IMR-90 (cell line): ENCODE results near the gene ALG6. TPM values are rescaled to one million over a fixed set of nuclear protein-coding genes. Genes with fewer than 3 reads are reported as not detected.

ENCODE experiments used
- ATAC-seq: fragments of 200-7000 bp; cut with Tn5 transposase; 2 replicates; pipeline ENCODE4 v1.9.1; 2020; ENCODE audit warnings: low read depth, mild to moderate bottlenecking, moderate library complexity
- BruUV-seq: library from RNA; stranded (reverse); fragments of 400-500 nt; replicated peaks from 2 replicates; lab custom pipeline; 2021; lab: Mats Ljungman, UMichigan
- CTCF ChIA-PET: fragments of 300-600 bp; formaldehyde crosslinking; extraction: SDS; loops from one replicate; lab custom pipeline; 2021; ENCODE audit warnings: antibody characterized with exemption; lab: Yijun Ruan, JAX
- POLR2A ChIA-PET: fragments of 300-600 bp; sonication (Branson Sonifier 250); formaldehyde crosslinking; loops from one replicate; lab custom pipeline; 2022; ENCODE audit warnings: antibody characterized with exemption; ENCODE audit not compliant: unreplicated experiment; lab: Charles Lee
- DNase-seq: peaks from one replicate; pipeline ENCODE4 v3.0.0; 2013
- H2AFZ ChIP-seq: replicated peaks from 2 replicates; pipeline ENCODE3; 2013; ENCODE audit warnings: low read length, mild to moderate bottlenecking; ENCODE audit not compliant: poor library complexity
- H2AK5ac ChIP-seq: 2 replicates; pipeline ENCODE4 v1.6.1; 2013; ENCODE audit warnings: low read depth, low read length, inconsistent platforms
- H2AK9ac ChIP-seq: replicated peaks from 2 replicates; pipeline ENCODE3; 2013; ENCODE audit warnings: mild to moderate bottlenecking, low read depth, low read length, moderate library complexity; ENCODE audit not compliant: poor library complexity
- H2BK120ac ChIP-seq: 2 replicates; pipeline ENCODE4 v1.6.1; 2013; ENCODE audit warnings: low read depth, low read length, inconsistent platforms
- H2BK15ac ChIP-seq: 3 replicates; pipeline ENCODE4 v1.6.1; 2013; ENCODE audit warnings: low read depth, low read length, inconsistent platforms
- H2BK20ac ChIP-seq: 2 replicates; pipeline ENCODE4 v1.6.1; 2013; ENCODE audit warnings: low read depth, mild to moderate bottlenecking, inconsistent platforms, low read length, moderate library complexity
- H2BK5ac ChIP-seq: 2 replicates; pipeline ENCODE4 v1.6.1; 2013; ENCODE audit warnings: mild to moderate bottlenecking, low read depth, low read length, inconsistent platforms; ENCODE audit not compliant: poor library complexity, severe bottlenecking
- H3K14ac ChIP-seq: replicated peaks from 2 replicates; pipeline ENCODE4 v1.6.1; 2013; ENCODE audit warnings: low read depth, low read length, inconsistent platforms
- H3K18ac ChIP-seq: 2 replicates; pipeline ENCODE4 v1.6.1; 2013; ENCODE audit warnings: low read depth, low read length, control low read depth
- H3K23ac ChIP-seq: 2 replicates; pipeline ENCODE4 v1.6.1; 2013; ENCODE audit warnings: low read depth, low read length, inconsistent platforms
- H3K27ac ChIP-seq: 2 replicates; pipeline ENCODE4 v1.5.1; 2013; ENCODE audit warnings: mild to moderate bottlenecking, control low read depth, low read length; ENCODE audit not compliant: insufficient read depth
- H3K27me3 ChIP-seq: 2 replicates; pipeline ENCODE4 v1.6.1; 2013; ENCODE audit warnings: low read length; ENCODE audit not compliant: control insufficient read depth, insufficient read depth
- H3K36me3 ChIP-seq: 2 replicates; pipeline ENCODE4 v1.6.1; 2013; ENCODE audit warnings: low read length, mixed read lengths; ENCODE audit not compliant: control insufficient read depth, insufficient read depth
- H3K4ac ChIP-seq: 2 replicates; pipeline ENCODE4 v1.6.1; 2013; ENCODE audit warnings: low read depth, low read length, inconsistent platforms
- H3K4me1 ChIP-seq: 2 replicates; pipeline ENCODE4 v1.6.1; 2013; ENCODE audit warnings: low read length, mixed read lengths; ENCODE audit not compliant: control insufficient read depth, insufficient read depth
- H3K4me2 ChIP-seq: 2 replicates; pipeline ENCODE4 v1.6.1; 2013; ENCODE audit warnings: low read depth, mild to moderate bottlenecking, control low read depth, low read length, moderate library complexity
- H3K4me3 ChIP-seq: 2 replicates; pipeline ENCODE4 v1.5.1; 2013; ENCODE audit warnings: low read depth, mild to moderate bottlenecking, control low read depth, low read length, moderate library complexity; ENCODE audit not compliant: insufficient read depth
- H3K56ac ChIP-seq: 2 replicates; pipeline ENCODE4 v1.6.1; 2013; ENCODE audit warnings: low read length, inconsistent platforms; ENCODE audit not compliant: insufficient read depth; ENCODE audit errors: extremely low read depth
- H3K79me1 ChIP-seq, 2 experiments: 2 replicates each; pipeline ENCODE4 v1.6.1; 2013; ENCODE audit warnings: low read length in 2 of 2, inconsistent platforms in 1 of 2, low read depth in 1 of 2
- H3K9ac ChIP-seq: 2 replicates; pipeline ENCODE4 v1.6.1; 2013; ENCODE audit warnings: low read depth, low read length, control low read depth
- H3K9me1 ChIP-seq: 2 replicates; pipeline ENCODE4 v1.6.1; 2013; ENCODE audit warnings: low read length, inconsistent platforms; ENCODE audit not compliant: insufficient read depth
- H3K9me3 ChIP-seq: 2 replicates; pipeline ENCODE4 v1.6.1; 2013; ENCODE audit warnings: low read length; ENCODE audit not compliant: control insufficient read depth, insufficient read depth
- H4K20me1 ChIP-seq: 2 replicates; pipeline ENCODE4 v1.6.1; 2013; ENCODE audit warnings: low read length, inconsistent platforms; ENCODE audit not compliant: insufficient read depth
- H4K5ac ChIP-seq: 2 replicates; pipeline ENCODE4 v1.6.1; 2013; ENCODE audit warnings: mild to moderate bottlenecking, low read depth, low read length, control low read depth
- H4K8ac ChIP-seq, 2 experiments: 2 replicates each; pipeline ENCODE4 v1.6.1; 2013; ENCODE audit warnings: low read depth in 2 of 2, low read length in 2 of 2, control low read depth in 1 of 2, inconsistent platforms in 1 of 2
- H4K91ac ChIP-seq: 2 replicates; pipeline ENCODE4 v1.6.1; 2013; ENCODE audit warnings: low read depth, low read length, inconsistent platforms; ENCODE audit not compliant: insufficient read depth
- BHLHE40 ChIP-seq: fragments of 150-350 bp; IDR thresholded peaks from 2 replicates; pipeline ENCODE4 v1.6.1; 2016; ENCODE audit warnings: mild to moderate bottlenecking, low read depth, low read length
- CEBPB ChIP-seq: IDR thresholded peaks from 2 replicates; pipeline ENCODE4 v1.6.1; 2012; ENCODE audit warnings: low read depth, low read length, improper control_type of control experiment
- CHD1 ChIP-seq: IDR thresholded peaks from 2 replicates; pipeline ENCODE4 v1.6.1; 2012; ENCODE audit warnings: low read depth, low read length, improper control_type of control experiment
- CTCF ChIP-seq: conservative IDR thresholded peaks from 2 replicates; pipeline ENCODE4 v1.5.1; 2012; ENCODE audit warnings: mild to moderate bottlenecking, low read depth, low read length, improper control_type of control experiment
- ELK1 ChIP-seq: fragments of 150-350 bp; IDR thresholded peaks from 2 replicates; pipeline ENCODE4 v1.6.1; 2016; ENCODE audit warnings: low read depth, mild to moderate bottlenecking, low read length, moderate library complexity, borderline replicate concordance
- FOS ChIP-seq: fragments of 150-350 bp; IDR thresholded peaks from 2 replicates; pipeline ENCODE4 v1.6.1; 2016; ENCODE audit warnings: low read depth, low read length
- MAFK ChIP-seq: IDR thresholded peaks from 2 replicates; pipeline ENCODE4 v1.6.1; 2012; ENCODE audit warnings: low read depth, low read length, improper control_type of control experiment
- MAZ ChIP-seq: IDR thresholded peaks from 2 replicates; pipeline ENCODE4 v1.6.1; 2012; ENCODE audit warnings: low read depth, mild to moderate bottlenecking, low read length, improper control_type of control experiment, moderate library complexity, borderline replicate concordance
- MXI1 ChIP-seq: IDR thresholded peaks from 2 replicates; pipeline ENCODE4 v1.6.1; 2012; ENCODE audit warnings: low read depth, mild to moderate bottlenecking, low read length, moderate library complexity, borderline replicate concordance
- NFE2L2 ChIP-seq: fragments of 150-350 bp; IDR thresholded peaks from 2 replicates; pipeline ENCODE4 v1.6.1; 2016; ENCODE audit warnings: low read depth, mild to moderate bottlenecking, low read length
- POLR2A ChIP-seq: IDR thresholded peaks from 2 replicates; pipeline ENCODE4 v1.6.1; 2012; ENCODE audit warnings: mild to moderate bottlenecking, low read depth, low read length
- RAD21 ChIP-seq: IDR thresholded peaks from 2 replicates; pipeline ENCODE4 v1.6.1; 2012; ENCODE audit warnings: low read length, improper control_type of control experiment
- RCOR1 ChIP-seq: IDR thresholded peaks from 2 replicates; pipeline ENCODE4 v1.6.1; 2012; ENCODE audit warnings: mild to moderate bottlenecking, low read length, improper control_type of control experiment; ENCODE audit not compliant: insufficient replicate concordance
- RFX5 ChIP-seq: IDR thresholded peaks from 2 replicates; pipeline ENCODE4 v1.8.0; 2012; ENCODE audit warnings: low read depth, mild to moderate bottlenecking, low read length, moderate library complexity
- SMC3 ChIP-seq: fragments of 150-350 bp; IDR thresholded peaks from 2 replicates; pipeline ENCODE4 v1.6.1; 2016; ENCODE audit warnings: low read depth, mild to moderate bottlenecking, antibody characterized with exemption, low read length, moderate library complexity
- USF2 ChIP-seq: fragments of 150-350 bp; IDR thresholded peaks from 2 replicates; pipeline ENCODE4 v1.6.1; 2017; ENCODE audit warnings: mild to moderate bottlenecking, antibody characterized with exemption, low read length, low read depth
- WGBS, 2 experiments: methylation state at CpG; one replicate each; pipeline versions ENCODE4 v1.1.5 to v1.1.7; 2013; ENCODE audit warnings: missing lambda C conversion rate in 2 of 2; ENCODE audit not compliant: insufficient read length in 1 of 2; ENCODE audit errors: extremely low coverage in 2 of 2; 5-methylcytosine and 5-hydroxymethylcytosine counted together
- dilution Hi-C: fragments of 300-500 bp; cut with HindIII; formaldehyde crosslinking; loops from one replicate; pipeline ENCODE4 v1.14.3; 2018; ENCODE audit warnings: low sequenced_read_pairs; ENCODE audit not compliant: unreplicated experiment
- in situ Hi-C: fragments of 300-500 bp; cut with MboI; formaldehyde crosslinking; loops from 3 replicates; pipeline ENCODE4 v1.14.3; 2019; ENCODE audit warnings: low sequenced_read_pairs, inconsistent platforms, mixed read lengths
- intact Hi-C: fragments of 100-400 bp; cut with micrococcal nuclease; formaldehyde crosslinking; loops from 2 replicates; pipeline ENCODE4 v1.10.0; 2022
- polyA plus RNA-seq, 3 experiments: library from polyadenylated mRNA; depleted of rRNA; stranded (reverse); fragments of >200 nt; gene quantifications; 2 replicates each; pipeline ENCODE4 v1.2.3, GENCODE V29; 2012; ENCODE audit warnings: low replicate concordance in 1 of 3
- total RNA-seq: library from RNA; depleted of rRNA; stranded (reverse); fragments of >200 nt; gene quantifications from 2 replicates; pipeline ENCODE4 v1.2.3, GENCODE V29; 2012

ALG6 gene
- total and polyA plus RNA-seq, 2 of the 4 experiments (the other 2 are of a cell fraction): 4.8 to 6.5 TPM

- 19% methylated on average over 10 of the region's 39 CpGs; no CpG with 5 or more reads in 1 of the 2 experiments for WGBS, 2 experiments
- DNase-seq: no peak
- H3K9ac ChIP-seq: no peak overlapping the region
- H3K56ac ChIP-seq: no peak overlapping the region
- H2BK15ac ChIP-seq: no peak overlapping the region
- no peaks in the 10 kb centered on the region for H3K4me1 ChIP-seq
- TF ChIP-seq USF2: no peak
- no peak for TF ChIP-seq BHLHE40
- no peak for TF ChIP-seq MXI1
- TF ChIP-seq MAFK: no peak
- no peak for TF ChIP-seq RAD21
- no peak for TF ChIP-seq ELK1
- TF ChIP-seq MAZ: no peak
- no peak for TF ChIP-seq POLR2A
- TF ChIP-seq CHD1: no peak
- TF ChIP-seq CEBPB: no peak
- TF ChIP-seq SMC3: no peak
- no peak for TF ChIP-seq RCOR1
- TF ChIP-seq CTCF: no peak
- no peak for TF ChIP-seq FOS
- no peak for TF ChIP-seq RFX5
- TF ChIP-seq NFE2L2: no peak
- H3K14ac ChIP-seq: no peak overlapping the region
- peaks cover 36% of the 10 kb centered on the region for H3K9me3 ChIP-seq
- ATAC-seq: no peak
- H3K4me3 ChIP-seq: no peak overlapping the region
- no peak overlapping the region for H2BK120ac ChIP-seq
- CTCF ChIA-PET: no interaction called here
- no peak overlapping the region for H2AK9ac ChIP-seq
- H3K18ac ChIP-seq: no peak overlapping the region
- no peak overlapping the region for H2BK5ac ChIP-seq
- H3K27me3 ChIP-seq: peaks cover 91% of the 10 kb centered on the region
- no peak overlapping the region for H4K91ac ChIP-seq
- no peak overlapping the region for H2AFZ ChIP-seq
- no peak overlapping the region for H3K23ac ChIP-seq
- H3K79me1 ChIP-seq: no peaks in the 10 kb centered on the region
- 0 out of 2 replicates have a peak, but pooled peaks cover 5% of the 10 kb centered on the region for H4K20me1 ChIP-seq
- dilution Hi-C loops (no loop called here), in situ Hi-C loops (loop anchor here (10.0 to 25.0 kb wide), 3 partner anchors 134 to 941 kb away; partner anchors contain the start of genes EFCAB7 and ITGB3BP), intact Hi-C loops (no loop called here)
- no peak overlapping the region for H2AK5ac ChIP-seq
- H3K4ac ChIP-seq: no peak overlapping the region
- no peak overlapping the region for H4K8ac ChIP-seq
- H2BK20ac ChIP-seq: no peak overlapping the region
- H3K4me2 ChIP-seq: no peak overlapping the region
- no TSS peak for BruUV-seq
- POLR2A ChIA-PET: no interaction called here
- no peaks in the 10 kb centered on the region for H3K36me3 ChIP-seq
- H3K9me1 ChIP-seq: no peaks in the 10 kb centered on the region
- no peak overlapping the region for H4K5ac ChIP-seq
- H3K27ac ChIP-seq: no peak overlapping the region
Observed at GRCh38 chr1:63321066-63321784, 46.2 kb upstream of the ALG6 start.
